ENCODE measurements around the gene YARS1. TPM values are rescaled to one million over a fixed set of nuclear protein-coding genes. Genes with fewer than 3 reads are reported as not detected.

YARS1 gene
- polyA plus RNA-seq, 1 donor from 2014 or later, result 49.4 TPM

GRCh38 chr1:32741059-32741412 is 76.1 kb downstream of the YARS1 start:
- Histone ChIP-seq H3K36me3 (ENCODE audit: insufficient read depth, low read length) (no peaks in the 10 kb centered on the region), H3K27ac (ENCODE audit: low read length) (no peak overlapping the region), H3K4me3 (ENCODE audit: low read length) (peak overlapping the region; percentile 58), H3K79me2 (replicated peaks; ENCODE audit: insufficient read depth, low read length) (no peaks in the 10 kb centered on the region), H3K9me2 (ENCODE audit: insufficient read depth, low read length) (no peaks in the 10 kb centered on the region), H3K9ac (ENCODE audit: low read length) (no peak overlapping the region), H4K20me1 (ENCODE audit: insufficient read depth) (no peaks in the 10 kb centered on the region), H3K27me3 (ENCODE audit: insufficient read depth, low read depth, low read length) (peaks cover 20% of the 10 kb centered on the region), H3K4me2 (ENCODE audit: low read length) (no peak overlapping the region), H3K9me3 (ENCODE audit: low read length) (no peaks in the 10 kb centered on the region), H2AFZ (ENCODE audit: low read depth, low read length) (no peak overlapping the region), H3F3A (ENCODE audit: insufficient read depth, low read length, poor library complexity, severe bottlenecking) (no peaks in the 10 kb centered on the region)
- no peak for TF ChIP-seq MXI1 (conservative IDR thresholded peaks at IDR 0.05; ENCODE audit: poor library complexity, severe bottlenecking)
- TF ChIP-seq POLR2AphosphoS5 (IDR thresholded peaks at IDR 0.05), result no peak
- no peak for TF ChIP-seq TAF1 (IDR thresholded peaks at IDR 0.05; ENCODE audit: low read depth)
- no peak for TF ChIP-seq EP300 (conservative IDR thresholded peaks at IDR 0.05; ENCODE audit: poor library complexity, severe bottlenecking)
- no peak for TF ChIP-seq REST (IDR thresholded peaks at IDR 0.05; ENCODE audit: borderline replicate concordance)
- TF ChIP-seq CTCF (IDR thresholded peaks at IDR 0.05; ENCODE audit: poor library complexity, severe bottlenecking), result no peak
- TF ChIP-seq SMC3 (conservative IDR thresholded peaks at IDR 0.05; ENCODE audit: poor library complexity), result no peak
- no peak for TF ChIP-seq RAD21 (conservative IDR thresholded peaks at IDR 0.05)
- no peak for TF ChIP-seq EZH2 (IDR thresholded peaks at IDR 0.05; ENCODE audit: borderline replicate concordance, insufficient read depth, low read length, poor library complexity, severe bottlenecking)

- Histone ChIP-seq H3K27ac (ENCODE audit: low read length) (no peak overlapping the region), H3K4me2 (ENCODE audit: low read length) (no peak overlapping the region)
Observed at GRCh38 chr1:32736812-32737791, 80.1 kb downstream of the YARS1 start.

More at GRCh38 chr1:32736812-32737791, 80.1 kb downstream of the YARS1 start:
- Histone ChIP-seq H3K9me3 (ENCODE audit: low read length) (no peaks in the 10 kb centered on the region), H3K9ac (ENCODE audit: low read length) (no peak overlapping the region), H4K20me1 (ENCODE audit: insufficient read depth) (no peaks in the 10 kb centered on the region), H3K36me3 (ENCODE audit: insufficient read depth, low read length) (no peaks in the 10 kb centered on the region), H2AFZ (ENCODE audit: low read depth, low read length) (no peak overlapping the region), H3K4me3 (ENCODE audit: low read length) (no peak overlapping the region), H3K27me3 (ENCODE audit: insufficient read depth, low read depth, low read length) (peaks cover 14% of the 10 kb centered on the region), H3F3A (ENCODE audit: insufficient read depth, low read length, poor library complexity, severe bottlenecking) (no peaks in the 10 kb centered on the region), H3K79me2 (replicated peaks; ENCODE audit: insufficient read depth, low read length) (no peaks in the 10 kb centered on the region), H3K9me2 (ENCODE audit: insufficient read depth, low read length) (no peaks in the 10 kb centered on the region)
- TF ChIP-seq MXI1 (conservative IDR thresholded peaks at IDR 0.05; ENCODE audit: poor library complexity, severe bottlenecking) (no peak), SMC3 (conservative IDR thresholded peaks at IDR 0.05; ENCODE audit: poor library complexity) (no peak), POLR2AphosphoS5 (IDR thresholded peaks at IDR 0.05) (no peak), EP300 (conservative IDR thresholded peaks at IDR 0.05; ENCODE audit: poor library complexity, severe bottlenecking) (no peak), REST (IDR thresholded peaks at IDR 0.05; ENCODE audit: borderline replicate concordance) (no peak), EZH2 (IDR thresholded peaks at IDR 0.05; ENCODE audit: borderline replicate concordance, insufficient read depth, low read length, poor library complexity, severe bottlenecking) (no peak), RAD21 (conservative IDR thresholded peaks at IDR 0.05) (no peak), TAF1 (IDR thresholded peaks at IDR 0.05; ENCODE audit: low read depth) (no peak), CTCF (IDR thresholded peaks at IDR 0.05; ENCODE audit: poor library complexity, severe bottlenecking) (no peak)

Measured in neural cell (in vitro differentiated cells).